IMR-90 (cell line): ENCODE data around the gene ZNF512. TPM values are rescaled to one million over a fixed set of nuclear protein-coding genes. Genes with fewer than 3 reads are reported as not detected.

Experiments
- ATAC-seq: fragments of 200-7000 bp; cut with Tn5 transposase; 2 replicates; pipeline ENCODE4 v1.9.1; 2020; ENCODE audit warnings: low read depth, mild to moderate bottlenecking, moderate library complexity
- BruUV-seq: library from RNA; stranded (reverse); fragments of 400-500 nt; replicated peaks from 2 replicates; lab custom pipeline; 2021; lab: Mats Ljungman, UMichigan
- CTCF ChIA-PET: fragments of 300-600 bp; formaldehyde crosslinking; extraction: SDS; loops from one replicate; lab custom pipeline; 2021; ENCODE audit warnings: antibody characterized with exemption; lab: Yijun Ruan, JAX
- POLR2A ChIA-PET: fragments of 300-600 bp; sonication (Branson Sonifier 250); formaldehyde crosslinking; loops from one replicate; lab custom pipeline; 2022; ENCODE audit warnings: antibody characterized with exemption; ENCODE audit not compliant: unreplicated experiment; lab: Charles Lee
- DNase-seq: peaks from one replicate; pipeline ENCODE4 v3.0.0; 2013
- H2AFZ ChIP-seq: replicated peaks from 2 replicates; pipeline ENCODE3; 2013; ENCODE audit warnings: low read length, mild to moderate bottlenecking; ENCODE audit not compliant: poor library complexity
- H2AK5ac ChIP-seq: 2 replicates; pipeline ENCODE4 v1.6.1; 2013; ENCODE audit warnings: low read depth, low read length, inconsistent platforms
- H2AK9ac ChIP-seq: replicated peaks from 2 replicates; pipeline ENCODE3; 2013; ENCODE audit warnings: mild to moderate bottlenecking, low read depth, low read length, moderate library complexity; ENCODE audit not compliant: poor library complexity
- H2BK120ac ChIP-seq: 2 replicates; pipeline ENCODE4 v1.6.1; 2013; ENCODE audit warnings: low read depth, low read length, inconsistent platforms
- H2BK15ac ChIP-seq: 3 replicates; pipeline ENCODE4 v1.6.1; 2013; ENCODE audit warnings: low read depth, low read length, inconsistent platforms
- H2BK20ac ChIP-seq: 2 replicates; pipeline ENCODE4 v1.6.1; 2013; ENCODE audit warnings: low read depth, mild to moderate bottlenecking, inconsistent platforms, low read length, moderate library complexity
- H2BK5ac ChIP-seq: 2 replicates; pipeline ENCODE4 v1.6.1; 2013; ENCODE audit warnings: mild to moderate bottlenecking, low read depth, low read length, inconsistent platforms; ENCODE audit not compliant: poor library complexity, severe bottlenecking
- H3K14ac ChIP-seq: replicated peaks from 2 replicates; pipeline ENCODE4 v1.6.1; 2013; ENCODE audit warnings: low read depth, low read length, inconsistent platforms
- H3K18ac ChIP-seq: 2 replicates; pipeline ENCODE4 v1.6.1; 2013; ENCODE audit warnings: low read depth, low read length, control low read depth
- H3K23ac ChIP-seq: 2 replicates; pipeline ENCODE4 v1.6.1; 2013; ENCODE audit warnings: low read depth, low read length, inconsistent platforms
- H3K27ac ChIP-seq: 2 replicates; pipeline ENCODE4 v1.5.1; 2013; ENCODE audit warnings: mild to moderate bottlenecking, control low read depth, low read length; ENCODE audit not compliant: insufficient read depth
- H3K27me3 ChIP-seq: 2 replicates; pipeline ENCODE4 v1.6.1; 2013; ENCODE audit warnings: low read length; ENCODE audit not compliant: control insufficient read depth, insufficient read depth
- H3K36me3 ChIP-seq: 2 replicates; pipeline ENCODE4 v1.6.1; 2013; ENCODE audit warnings: low read length, mixed read lengths; ENCODE audit not compliant: control insufficient read depth, insufficient read depth
- H3K4ac ChIP-seq: 2 replicates; pipeline ENCODE4 v1.6.1; 2013; ENCODE audit warnings: low read depth, low read length, inconsistent platforms
- H3K4me1 ChIP-seq: 2 replicates; pipeline ENCODE4 v1.6.1; 2013; ENCODE audit warnings: low read length, mixed read lengths; ENCODE audit not compliant: control insufficient read depth, insufficient read depth
- H3K4me2 ChIP-seq: 2 replicates; pipeline ENCODE4 v1.6.1; 2013; ENCODE audit warnings: low read depth, mild to moderate bottlenecking, control low read depth, low read length, moderate library complexity
- H3K4me3 ChIP-seq: 2 replicates; pipeline ENCODE4 v1.5.1; 2013; ENCODE audit warnings: low read depth, mild to moderate bottlenecking, control low read depth, low read length, moderate library complexity; ENCODE audit not compliant: insufficient read depth
- H3K56ac ChIP-seq: 2 replicates; pipeline ENCODE4 v1.6.1; 2013; ENCODE audit warnings: low read length, inconsistent platforms; ENCODE audit not compliant: insufficient read depth; ENCODE audit errors: extremely low read depth
- H3K79me1 ChIP-seq, 2 experiments: 2 replicates each; pipeline ENCODE4 v1.6.1; 2013; ENCODE audit warnings: low read length in 2 of 2, inconsistent platforms in 1 of 2, low read depth in 1 of 2
- H3K9ac ChIP-seq: 2 replicates; pipeline ENCODE4 v1.6.1; 2013; ENCODE audit warnings: low read depth, low read length, control low read depth
- H3K9me1 ChIP-seq: 2 replicates; pipeline ENCODE4 v1.6.1; 2013; ENCODE audit warnings: low read length, inconsistent platforms; ENCODE audit not compliant: insufficient read depth
- H3K9me3 ChIP-seq: 2 replicates; pipeline ENCODE4 v1.6.1; 2013; ENCODE audit warnings: low read length; ENCODE audit not compliant: control insufficient read depth, insufficient read depth
- H4K20me1 ChIP-seq: 2 replicates; pipeline ENCODE4 v1.6.1; 2013; ENCODE audit warnings: low read length, inconsistent platforms; ENCODE audit not compliant: insufficient read depth
- H4K5ac ChIP-seq: 2 replicates; pipeline ENCODE4 v1.6.1; 2013; ENCODE audit warnings: mild to moderate bottlenecking, low read depth, low read length, control low read depth
- H4K8ac ChIP-seq, 2 experiments: 2 replicates each; pipeline ENCODE4 v1.6.1; 2013; ENCODE audit warnings: low read depth in 2 of 2, low read length in 2 of 2, control low read depth in 1 of 2, inconsistent platforms in 1 of 2
- H4K91ac ChIP-seq: 2 replicates; pipeline ENCODE4 v1.6.1; 2013; ENCODE audit warnings: low read depth, low read length, inconsistent platforms; ENCODE audit not compliant: insufficient read depth
- BHLHE40 ChIP-seq: fragments of 150-350 bp; IDR thresholded peaks from 2 replicates; pipeline ENCODE4 v1.6.1; 2016; ENCODE audit warnings: mild to moderate bottlenecking, low read depth, low read length
- CEBPB ChIP-seq: IDR thresholded peaks from 2 replicates; pipeline ENCODE4 v1.6.1; 2012; ENCODE audit warnings: low read depth, low read length, improper control_type of control experiment
- CHD1 ChIP-seq: IDR thresholded peaks from 2 replicates; pipeline ENCODE4 v1.6.1; 2012; ENCODE audit warnings: low read depth, low read length, improper control_type of control experiment
- FOS ChIP-seq: fragments of 150-350 bp; IDR thresholded peaks from 2 replicates; pipeline ENCODE4 v1.6.1; 2016; ENCODE audit warnings: low read depth, low read length
- MAFK ChIP-seq: IDR thresholded peaks from 2 replicates; pipeline ENCODE4 v1.6.1; 2012; ENCODE audit warnings: low read depth, low read length, improper control_type of control experiment
- MAZ ChIP-seq: IDR thresholded peaks from 2 replicates; pipeline ENCODE4 v1.6.1; 2012; ENCODE audit warnings: low read depth, mild to moderate bottlenecking, low read length, improper control_type of control experiment, moderate library complexity, borderline replicate concordance
- MXI1 ChIP-seq: IDR thresholded peaks from 2 replicates; pipeline ENCODE4 v1.6.1; 2012; ENCODE audit warnings: low read depth, mild to moderate bottlenecking, low read length, moderate library complexity, borderline replicate concordance
- NFE2L2 ChIP-seq: fragments of 150-350 bp; IDR thresholded peaks from 2 replicates; pipeline ENCODE4 v1.6.1; 2016; ENCODE audit warnings: low read depth, mild to moderate bottlenecking, low read length
- POLR2A ChIP-seq: IDR thresholded peaks from 2 replicates; pipeline ENCODE4 v1.6.1; 2012; ENCODE audit warnings: mild to moderate bottlenecking, low read depth, low read length
- RAD21 ChIP-seq: IDR thresholded peaks from 2 replicates; pipeline ENCODE4 v1.6.1; 2012; ENCODE audit warnings: low read length, improper control_type of control experiment
- RCOR1 ChIP-seq: IDR thresholded peaks from 2 replicates; pipeline ENCODE4 v1.6.1; 2012; ENCODE audit warnings: mild to moderate bottlenecking, low read length, improper control_type of control experiment; ENCODE audit not compliant: insufficient replicate concordance
- RFX5 ChIP-seq: IDR thresholded peaks from 2 replicates; pipeline ENCODE4 v1.8.0; 2012; ENCODE audit warnings: low read depth, mild to moderate bottlenecking, low read length, moderate library complexity
- SMC3 ChIP-seq: fragments of 150-350 bp; IDR thresholded peaks from 2 replicates; pipeline ENCODE4 v1.6.1; 2016; ENCODE audit warnings: low read depth, mild to moderate bottlenecking, antibody characterized with exemption, low read length, moderate library complexity
- WGBS, 2 experiments: methylation state at CpG; one replicate each; pipeline versions ENCODE4 v1.1.5 to v1.1.7; 2013; ENCODE audit warnings: missing lambda C conversion rate in 2 of 2; ENCODE audit not compliant: insufficient read length in 1 of 2; ENCODE audit errors: extremely low coverage in 2 of 2; 5-methylcytosine and 5-hydroxymethylcytosine counted together
- dilution Hi-C: fragments of 300-500 bp; cut with HindIII; formaldehyde crosslinking; loops from one replicate; pipeline ENCODE4 v1.14.3; 2018; ENCODE audit warnings: low sequenced_read_pairs; ENCODE audit not compliant: unreplicated experiment
- in situ Hi-C: fragments of 300-500 bp; cut with MboI; formaldehyde crosslinking; loops from 3 replicates; pipeline ENCODE4 v1.14.3; 2019; ENCODE audit warnings: low sequenced_read_pairs, inconsistent platforms, mixed read lengths
- intact Hi-C: fragments of 100-400 bp; cut with micrococcal nuclease; formaldehyde crosslinking; loops from 2 replicates; pipeline ENCODE4 v1.10.0; 2022
- polyA plus RNA-seq, 3 experiments: library from polyadenylated mRNA; depleted of rRNA; stranded (reverse); fragments of >200 nt; gene quantifications; 2 replicates each; pipeline ENCODE4 v1.2.3, GENCODE V29; 2012; ENCODE audit warnings: low replicate concordance in 1 of 3
- total RNA-seq: library from RNA; depleted of rRNA; stranded (reverse); fragments of >200 nt; gene quantifications from 2 replicates; pipeline ENCODE4 v1.2.3, GENCODE V29; 2012
- TF ChIP-seq, protein P1 (sequence below): fragments of 150-350 bp; IDR thresholded peaks from 2 replicates; pipeline ENCODE4 v1.6.1; 2016; ENCODE audit warnings: low read depth, mild to moderate bottlenecking, low read length, moderate library complexity, borderline replicate concordance
- TF ChIP-seq, protein P2 (sequence below): fragments of 150-350 bp; IDR thresholded peaks from 2 replicates; pipeline ENCODE4 v1.6.1; 2017; ENCODE audit warnings: mild to moderate bottlenecking, antibody characterized with exemption, low read length, low read depth
- TF ChIP-seq, protein P3 (sequence below): conservative IDR thresholded peaks from 2 replicates; pipeline ENCODE4 v1.5.1; 2012; ENCODE audit warnings: mild to moderate bottlenecking, low read depth, low read length, improper control_type of control experiment

The ZNF512 gene
- total and polyA plus RNA-seq, 2 of the 4 experiments (the other 2 are of a cell fraction) = 25.8 to 56.5 TPM

DNA sequence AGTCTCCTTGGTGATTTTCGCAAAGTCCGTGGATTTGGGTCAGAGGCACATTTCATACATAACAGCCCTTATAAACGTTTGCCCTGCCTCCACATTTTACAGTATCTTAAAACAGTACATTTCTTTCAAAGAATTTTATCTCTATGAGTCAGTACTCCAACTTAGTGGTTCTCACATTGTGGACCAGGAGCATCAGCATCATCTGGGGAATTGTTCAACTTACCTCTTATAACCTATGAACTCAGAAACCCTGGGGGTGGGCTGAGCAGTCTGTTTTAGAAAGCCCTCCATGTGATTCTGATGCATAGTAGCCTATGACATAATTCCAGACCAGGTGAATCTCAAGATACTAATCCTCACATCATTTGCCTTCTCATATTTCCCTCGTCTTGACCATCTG lies 68.2 kb downstream of the ZNF512 start:
- Histone ChIP-seq H4K5ac (no peak overlapping the region), H3K4me2 (no peak overlapping the region), H4K91ac (no peak overlapping the region), H3K36me3 (peaks cover 42% of the 10 kb centered on the region), H3K18ac (no peak overlapping the region), H3K56ac (no peak overlapping the region), H3K27me3 (no peaks in the 10 kb centered on the region), H3K9me3 (no peaks in the 10 kb centered on the region), H2AFZ (no peak overlapping the region), H2AK9ac (no peak overlapping the region), H4K20me1 (peaks cover 4% of the 10 kb centered on the region; the same call in 1 of the 2 replicates), H3K79me1 (peaks cover 3 to 7% of the 10 kb centered on the region in 2 experiments; a peak in 2 of 4 replicates), H3K23ac (no peak overlapping the region), H3K9me1 (peaks cover 5% of the 10 kb centered on the region), H2BK120ac (no peak overlapping the region), H2BK20ac (no peak overlapping the region), H3K9ac (no peak overlapping the region), H3K4me3 (no peak overlapping the region), H3K4me1 (no peaks in the 10 kb centered on the region; the same call in 1 of the 2 replicates), H2BK5ac (no peak overlapping the region), H3K14ac (no peak overlapping the region), H2AK5ac (no peak overlapping the region), H3K4ac (no peak overlapping the region), H3K27ac (no peak overlapping the region), H2BK15ac (no peak overlapping the region), H4K8ac (no peak overlapping the region)
- WGBS, 2 experiments = 100% methylated on average over 2 of the region's 4 CpGs; no CpG with 5 or more reads in 1 of the 2 experiments
- CTCF ChIA-PET = interaction anchor here (0.5 kb wide), 1 partner anchor 210 kb away, joined by 3 read pairs; no protein-coding TSS in a partner anchor
- TF ChIP-seq MXI1 (no peak), POLR2A (no peak), MAZ (no peak), BHLHE40 (no peak), MAFK (no peak), NFE2L2 (no peak), RFX5 (no peak), RCOR1 (no peak), CHD1 (no peak), RAD21 (no peak), FOS (no peak), SMC3 (no peak), CEBPB (no peak)
- TF ChIP-seq, protein P1, sequence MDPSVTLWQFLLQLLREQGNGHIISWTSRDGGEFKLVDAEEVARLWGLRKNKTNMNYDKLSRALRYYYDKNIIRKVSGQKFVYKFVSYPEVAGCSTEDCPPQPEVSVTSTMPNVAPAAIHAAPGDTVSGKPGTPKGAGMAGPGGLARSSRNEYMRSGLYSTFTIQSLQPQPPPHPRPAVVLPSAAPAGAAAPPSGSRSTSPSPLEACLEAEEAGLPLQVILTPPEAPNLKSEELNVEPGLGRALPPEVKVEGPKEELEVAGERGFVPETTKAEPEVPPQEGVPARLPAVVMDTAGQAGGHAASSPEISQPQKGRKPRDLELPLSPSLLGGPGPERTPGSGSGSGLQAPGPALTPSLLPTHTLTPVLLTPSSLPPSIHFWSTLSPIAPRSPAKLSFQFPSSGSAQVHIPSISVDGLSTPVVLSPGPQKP = no peak
- TF ChIP-seq, protein P2, sequence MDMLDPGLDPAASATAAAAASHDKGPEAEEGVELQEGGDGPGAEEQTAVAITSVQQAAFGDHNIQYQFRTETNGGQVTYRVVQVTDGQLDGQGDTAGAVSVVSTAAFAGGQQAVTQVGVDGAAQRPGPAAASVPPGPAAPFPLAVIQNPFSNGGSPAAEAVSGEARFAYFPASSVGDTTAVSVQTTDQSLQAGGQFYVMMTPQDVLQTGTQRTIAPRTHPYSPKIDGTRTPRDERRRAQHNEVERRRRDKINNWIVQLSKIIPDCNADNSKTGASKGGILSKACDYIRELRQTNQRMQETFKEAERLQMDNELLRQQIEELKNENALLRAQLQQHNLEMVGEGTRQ = no peak
- TF ChIP-seq, protein P3, sequence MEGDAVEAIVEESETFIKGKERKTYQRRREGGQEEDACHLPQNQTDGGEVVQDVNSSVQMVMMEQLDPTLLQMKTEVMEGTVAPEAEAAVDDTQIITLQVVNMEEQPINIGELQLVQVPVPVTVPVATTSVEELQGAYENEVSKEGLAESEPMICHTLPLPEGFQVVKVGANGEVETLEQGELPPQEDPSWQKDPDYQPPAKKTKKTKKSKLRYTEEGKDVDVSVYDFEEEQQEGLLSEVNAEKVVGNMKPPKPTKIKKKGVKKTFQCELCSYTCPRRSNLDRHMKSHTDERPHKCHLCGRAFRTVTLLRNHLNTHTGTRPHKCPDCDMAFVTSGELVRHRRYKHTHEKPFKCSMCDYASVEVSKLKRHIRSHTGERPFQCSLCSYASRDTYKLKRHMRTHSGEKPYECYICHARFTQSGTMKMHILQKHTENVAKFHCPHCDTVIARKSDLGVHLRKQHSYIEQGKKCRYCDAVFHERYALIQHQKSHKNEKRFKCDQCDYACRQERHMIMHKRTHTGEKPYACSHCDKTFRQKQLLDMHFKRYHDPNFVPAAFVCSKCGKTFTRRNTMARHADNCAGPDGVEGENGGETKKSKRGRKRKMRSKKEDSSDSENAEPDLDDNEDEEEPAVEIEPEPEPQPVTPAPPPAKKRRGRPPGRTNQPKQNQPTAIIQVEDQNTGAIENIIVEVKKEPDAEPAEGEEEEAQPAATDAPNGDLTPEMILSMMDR = no peak
- intact Hi-C loops (no loop called here), in situ Hi-C loops (no loop called here), dilution Hi-C loops (no loop called here)
- ATAC-seq (peak; percentile 10; the same call in 1 of the 2 replicates), DNase-seq (peak; percentile 55)
- no TSS peak for BruUV-seq
- POLR2A ChIA-PET = no interaction called here
